ENCODE results near the gene OCLN.
A peak's percentile ranks its signal among the peaks of the same experiment; 100 is the strongest.
"Not testable (repeated sequence)": the region's sequence is repeated elsewhere in the genome, so short reads cannot be mapped to it uniquely, and the experiment has no call there.

Gene OCLN

DNA sequence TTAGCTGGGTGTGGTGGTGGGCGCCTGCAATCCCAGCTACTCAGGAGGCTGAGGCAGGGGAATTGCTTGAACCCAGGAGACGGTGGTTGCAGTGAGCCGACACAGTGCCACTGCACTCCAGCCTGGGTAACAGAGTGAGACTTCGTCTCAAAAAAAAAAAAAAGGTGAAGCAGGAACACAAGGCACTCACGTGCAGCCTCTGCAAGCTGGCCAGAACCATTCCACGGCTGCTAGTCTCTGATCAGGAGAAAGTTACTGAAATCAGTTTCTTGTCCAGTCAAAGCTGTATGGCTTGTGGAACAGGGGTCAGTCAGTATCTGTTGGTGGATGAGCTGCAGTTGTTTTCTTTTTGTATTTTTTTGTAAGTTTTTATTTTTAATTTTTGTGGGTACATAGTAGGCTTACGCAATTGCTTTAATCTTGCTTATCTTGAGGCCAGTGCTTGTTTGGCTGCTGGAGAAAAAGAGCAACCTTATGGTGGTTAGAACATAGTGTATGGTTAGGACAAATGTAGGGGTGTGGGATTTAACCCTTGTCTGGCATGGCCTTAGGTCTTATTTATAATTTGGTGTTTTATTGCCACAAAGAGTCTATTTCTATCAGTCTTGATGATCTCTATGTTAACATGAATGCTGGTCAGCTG, 34.7 kb downstream of the OCLN start:
- DNase-seq (ENCODE audit: low read depth in 2 of 3, low spot score in 2 of 3): no peak

DNA sequence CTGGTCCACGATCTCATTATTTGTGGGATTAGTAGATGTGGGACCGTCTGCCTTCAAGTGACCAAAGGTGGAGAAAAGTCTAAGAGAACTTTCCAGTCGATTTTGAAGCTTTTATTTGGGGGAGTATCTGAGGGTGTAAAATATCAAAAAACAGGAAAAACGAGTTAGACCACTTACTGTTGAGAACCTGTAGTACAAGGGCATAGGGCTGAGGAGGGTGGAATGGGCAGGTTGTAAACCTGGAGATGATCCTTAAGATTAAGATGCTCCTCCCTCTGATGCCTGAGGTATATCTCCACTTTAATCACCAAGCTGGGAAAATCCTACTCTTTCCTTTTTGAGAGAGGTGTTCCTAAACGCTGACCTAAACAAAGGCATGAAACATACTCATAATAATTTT, 35.4 kb downstream of the OCLN start:
- no peak for DNase-seq (ENCODE audit: low read depth in 2 of 3, low spot score in 2 of 3)

DNA sequence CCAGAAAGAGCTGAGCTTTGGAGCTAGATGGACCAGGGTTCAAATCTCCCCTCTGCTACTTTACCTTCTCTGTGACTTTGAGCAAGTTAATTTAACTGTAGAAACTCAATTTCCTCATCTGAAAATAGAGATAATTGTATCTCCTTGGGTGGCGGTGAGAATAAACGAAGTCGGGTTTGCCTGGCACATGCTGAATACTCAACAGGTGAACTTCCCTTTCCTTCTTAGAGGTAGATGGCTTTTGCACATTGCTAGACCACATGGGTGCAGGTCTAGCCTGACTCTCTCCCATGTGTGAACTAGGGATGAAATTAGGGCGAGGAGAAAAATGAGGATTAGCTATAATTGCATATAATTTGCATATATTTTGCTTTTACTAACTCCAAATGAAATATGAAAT, 36.0 kb downstream of the OCLN start:
- no peak for DNase-seq (ENCODE audit: low read depth in 2 of 3, low spot score in 2 of 3)

GRCh38 chr5:69530561-69531405, 38.2 kb downstream of the OCLN start:
- DNase-seq (ENCODE audit: low read depth in 2 of 3, low spot score in 2 of 3): no peak

GRCh38 chr5:69531406-69531801, 38.8 kb downstream of the OCLN start:
- no peak for DNase-seq (ENCODE audit: low read depth in 2 of 3, low spot score in 2 of 3)

DNA sequence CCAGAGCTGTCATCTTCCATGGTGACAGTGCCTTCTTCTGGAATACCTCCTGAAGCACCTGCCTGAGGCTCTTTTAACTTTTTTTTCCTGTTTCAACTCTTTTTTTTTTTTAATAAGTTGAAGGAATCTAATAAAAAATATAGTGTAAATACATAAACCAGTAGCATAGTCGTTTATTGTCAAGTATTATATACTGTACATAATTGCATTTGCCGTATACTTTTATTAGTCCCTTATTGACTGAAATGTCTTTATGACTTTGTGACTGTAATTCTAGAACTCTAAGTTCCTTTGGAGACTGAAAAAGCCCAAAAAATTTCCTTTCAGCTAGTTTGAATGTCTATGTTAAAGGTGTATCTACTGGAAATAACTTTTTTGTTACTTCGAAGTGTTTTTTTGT, 45.3 kb downstream of the OCLN start:
- DNase-seq (ENCODE audit: low read depth in 2 of 3, low spot score in 2 of 3): not testable (repeated sequence)

DNA sequence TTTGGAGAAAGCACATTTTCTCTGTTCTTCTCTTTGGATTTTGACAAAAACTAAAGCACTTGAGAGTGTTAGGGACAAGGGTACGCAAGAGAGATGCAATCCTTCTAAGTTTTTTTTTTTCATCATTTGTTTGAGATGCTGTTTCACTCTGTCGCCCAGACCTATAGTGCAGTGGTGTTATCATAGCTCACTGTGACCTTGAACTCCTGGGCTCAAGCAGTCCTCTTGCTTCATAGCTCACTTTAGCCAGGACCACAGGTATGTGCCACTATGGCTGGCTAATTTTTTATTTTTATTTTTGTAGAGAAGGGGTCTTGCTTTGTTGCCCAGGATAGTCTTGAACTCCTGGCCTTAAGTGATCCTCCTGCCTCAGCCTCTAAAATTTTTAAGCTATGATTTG, 46.1 kb downstream of the OCLN start:
- not testable (repeated sequence) for DNase-seq (ENCODE audit: low read depth in 2 of 3, low spot score in 2 of 3)

DNA sequence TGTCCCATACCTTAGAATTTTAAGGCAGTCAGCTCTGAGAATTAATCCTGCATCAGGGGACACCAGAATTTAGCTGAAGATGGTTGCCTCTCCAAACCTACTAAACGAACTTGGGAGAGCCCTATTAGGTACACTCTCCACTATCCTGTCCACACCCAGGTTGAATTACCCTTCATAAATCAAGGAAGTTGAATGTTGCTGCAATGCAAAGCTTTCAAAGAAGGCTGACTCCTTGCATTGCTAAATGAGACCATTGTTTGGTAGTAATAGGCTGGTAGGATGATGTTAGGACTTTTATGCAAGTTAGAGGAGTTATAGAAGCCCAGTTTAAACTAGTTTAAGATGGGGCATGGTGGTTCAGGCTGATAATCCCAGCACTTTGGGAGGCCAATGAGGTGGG, 48.8 kb downstream of the OCLN start:
- DNase-seq (ENCODE audit: low read depth in 2 of 3, low spot score in 2 of 3): not testable (repeated sequence)

GRCh38 chr5:69542838-69543618, 50.4 kb downstream of the OCLN start:
- not testable (repeated sequence) for DNase-seq (ENCODE audit: low read depth in 2 of 3, low spot score in 2 of 3)

DNA sequence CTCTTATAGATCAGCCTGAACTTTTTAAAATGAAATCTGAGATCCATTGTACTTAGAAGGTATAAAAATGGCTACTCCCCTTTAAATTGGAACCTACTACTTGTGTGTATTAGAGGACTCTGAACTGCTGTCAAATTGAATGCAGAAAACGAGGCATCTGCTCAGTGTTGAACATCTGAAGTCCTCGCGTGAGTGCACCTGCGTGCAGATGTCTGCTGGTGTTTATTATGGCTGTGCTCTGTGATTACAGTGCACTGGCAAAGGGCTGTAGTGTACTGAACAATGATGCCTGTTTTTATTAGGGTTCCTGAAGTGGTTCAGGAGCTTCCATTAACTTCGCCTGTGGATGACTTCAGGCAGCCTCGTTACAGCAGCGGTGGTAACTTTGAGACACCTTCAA, 52.0 kb downstream of the OCLN start:
- DNase-seq (ENCODE audit: low read depth in 2 of 3, low spot score in 2 of 3): not testable (repeated sequence)

DNA sequence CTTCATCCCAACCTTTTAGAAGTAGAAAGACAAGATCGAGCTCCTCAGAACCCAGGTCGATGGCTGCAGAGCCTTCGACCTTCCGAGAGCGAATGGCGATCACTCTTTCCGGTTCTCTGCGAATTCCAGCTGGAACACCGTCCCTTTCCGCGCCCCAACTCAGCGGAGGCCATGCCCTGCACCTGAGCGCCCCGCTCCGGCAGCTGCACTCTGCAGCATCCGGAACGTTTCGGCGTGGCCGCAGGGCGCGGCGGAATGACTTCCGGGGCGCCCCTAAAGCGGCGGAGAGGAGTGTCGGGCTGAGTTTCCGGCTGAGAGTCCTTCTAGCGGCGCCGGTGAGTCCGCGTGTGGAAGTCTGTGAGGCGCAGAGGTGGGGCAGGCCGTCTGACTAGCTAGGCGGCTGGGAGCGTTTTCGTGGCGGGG, 67.3 kb downstream of the OCLN start, which contains the start of gene GTF2H2C:
TSS of gene GTF2H2C (plus strand) at position 284 of the 423 bp plus-strand sequence. CDS start 4,942 bp downstream, outside the sequence.
- DNase-seq (ENCODE audit: low read depth in 2 of 3, low spot score in 2 of 3): peak in 2 of 3 experiments; percentile 55 to 57

DNA sequence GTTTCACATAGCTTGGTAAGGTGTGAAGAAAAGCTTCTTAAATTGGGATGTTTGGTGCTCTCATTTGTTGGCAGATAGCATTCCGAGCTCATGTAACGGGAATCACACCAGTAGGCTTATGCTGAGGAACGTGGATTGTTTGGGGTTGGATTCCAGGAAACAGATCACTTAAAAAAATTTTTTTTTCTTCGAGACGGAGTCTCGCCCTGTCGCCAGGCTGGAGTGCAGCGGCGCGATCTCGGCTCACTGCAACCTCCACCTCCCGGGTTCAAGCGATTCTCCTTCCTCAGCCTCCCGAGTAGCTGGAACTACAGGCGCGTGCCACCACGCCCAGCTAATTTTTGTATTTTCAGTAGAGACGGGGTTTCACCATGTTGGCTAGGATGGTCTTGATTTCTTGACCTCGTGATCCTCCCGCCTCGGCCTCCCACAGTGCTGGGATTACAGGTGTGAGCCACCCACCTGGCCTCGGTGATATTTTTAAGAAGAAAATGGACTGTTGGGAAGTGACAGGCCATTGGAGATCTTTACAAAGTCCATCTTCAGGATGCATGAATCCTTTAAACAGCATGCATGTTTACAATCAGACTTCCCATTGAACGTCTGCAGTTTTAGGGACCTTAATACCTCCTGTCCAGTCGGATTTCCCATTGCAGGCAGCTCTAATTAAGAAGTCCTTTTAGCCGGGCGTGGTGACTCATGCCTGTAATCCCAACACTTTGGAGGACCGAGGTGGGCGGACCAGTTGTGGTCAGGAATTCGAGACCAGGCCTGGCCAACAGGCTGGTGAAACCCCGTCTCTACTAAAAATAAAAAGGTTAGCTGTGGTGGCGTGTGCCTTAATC, 68.2 kb downstream of the OCLN start:
- not testable (repeated sequence) for DNase-seq (ENCODE audit: low read depth in 2 of 3, low spot score in 2 of 3)

DNA sequence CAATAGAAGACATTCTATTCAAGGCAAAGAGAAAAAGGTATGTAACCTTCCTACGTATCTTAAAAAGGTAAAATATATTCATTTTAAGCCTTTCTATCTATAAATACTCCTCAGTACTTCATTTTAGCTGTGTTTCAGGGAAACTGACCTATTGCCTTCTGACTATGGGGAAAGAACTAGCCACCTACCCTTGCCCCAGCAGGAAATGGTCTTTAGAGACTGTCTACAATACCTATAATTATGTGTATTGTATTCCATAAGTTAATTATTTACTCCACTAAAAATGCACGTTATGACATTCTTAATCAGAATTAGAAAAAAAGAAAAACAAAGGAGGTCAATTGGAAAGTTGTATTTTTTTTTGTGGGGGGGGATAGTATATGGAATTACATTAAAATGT, 73.6 kb downstream of the OCLN start:
- DNase-seq (ENCODE audit: low read depth in 2 of 3, low spot score in 2 of 3): not testable (repeated sequence)

DNA sequence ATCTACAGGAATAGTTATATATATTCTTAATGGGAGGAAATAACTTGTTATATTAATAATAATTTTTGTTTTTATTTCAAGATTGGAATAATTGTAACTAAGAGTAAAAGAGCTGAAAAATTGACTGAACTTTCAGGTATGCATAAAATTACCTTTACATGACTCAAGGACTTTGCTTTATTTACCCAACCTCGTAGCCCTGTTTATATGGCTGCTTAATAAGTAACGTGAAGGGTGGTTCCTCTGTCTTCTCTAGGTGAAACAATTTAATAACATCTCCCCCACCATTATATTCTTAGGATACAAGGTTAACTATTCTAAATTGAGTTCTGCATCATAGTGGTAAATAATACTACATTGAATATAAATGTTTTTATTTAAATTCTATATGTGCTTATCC, 75.5 kb downstream of the OCLN start:
- not testable (repeated sequence) for DNase-seq (ENCODE audit: low read depth in 2 of 3, low spot score in 2 of 3)

GRCh38 chr5:69583356-69583755, 90.8 kb downstream of the OCLN start:
- not testable (repeated sequence) for DNase-seq (ENCODE audit: low read depth in 2 of 3, low spot score in 2 of 3)

GRCh38 chr5:69596114-69596840, 103.7 kb downstream of the OCLN start:
- not testable (repeated sequence) for DNase-seq (ENCODE audit: low read depth in 2 of 3, low spot score in 2 of 3)

DNA sequence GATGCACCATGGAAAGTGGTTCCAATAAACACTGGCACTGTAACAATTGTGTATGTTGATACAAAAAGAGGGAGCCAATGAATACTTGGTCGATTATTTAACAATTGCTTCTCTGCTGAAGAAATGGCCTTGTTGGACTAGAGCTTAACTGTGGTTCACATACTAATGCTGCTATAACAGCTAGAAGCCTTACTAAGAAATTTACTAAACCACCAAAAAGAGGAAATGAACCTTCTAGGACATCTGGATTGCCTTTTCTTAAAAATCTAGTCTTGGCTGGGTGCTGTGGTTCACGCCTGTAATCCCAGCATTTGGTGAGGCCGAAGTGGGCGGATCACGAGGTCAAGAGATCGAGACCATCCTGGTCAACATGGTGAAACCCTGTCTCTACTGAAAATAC, 109.4 kb downstream of the OCLN start:
- not testable (repeated sequence) for DNase-seq (ENCODE audit: low read depth in 2 of 3, low spot score in 2 of 3)

GRCh38 chr5:69606839-69607238, 114.2 kb downstream of the OCLN start:
- not testable (repeated sequence) for DNase-seq (ENCODE audit: low read depth in 2 of 3, low spot score in 2 of 3)
